HuH-7.5 (cell line): Measurements from ENCODE around the gene WSB1.

Source experiments
- DNase-seq: peaks from one replicate; pipeline ENCODE4 v3.0.0; 2011; ENCODE audit warnings: low spot score

WSB1 gene

DNA sequence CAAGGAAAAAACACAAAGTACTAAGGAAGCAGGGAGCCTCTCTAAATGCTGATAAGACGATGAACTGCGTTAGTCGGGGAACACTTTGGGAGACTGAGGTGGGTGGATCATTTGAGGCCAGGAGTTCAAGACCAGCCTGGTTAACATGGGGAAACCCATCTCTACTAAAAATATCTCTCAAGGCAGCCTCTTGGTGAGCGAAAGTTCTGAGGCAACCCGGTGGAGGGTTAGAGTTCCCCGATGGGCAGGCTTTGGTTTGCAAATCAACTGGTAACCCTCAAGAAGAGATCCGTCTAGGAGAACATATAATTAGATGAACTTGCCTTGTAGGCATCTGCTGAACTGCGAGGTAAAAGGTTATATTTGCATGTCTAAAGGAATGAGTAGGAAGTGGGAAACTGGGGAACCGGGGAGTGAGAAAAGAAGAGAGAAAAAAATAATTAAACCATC lies 44.6 kb downstream of the WSB1 start:
- DNase-seq: no peak

- no peak for DNase-seq
Observed at GRCh38 chr17:27339198-27339835, 45.4 kb downstream of the WSB1 start.

DNA sequence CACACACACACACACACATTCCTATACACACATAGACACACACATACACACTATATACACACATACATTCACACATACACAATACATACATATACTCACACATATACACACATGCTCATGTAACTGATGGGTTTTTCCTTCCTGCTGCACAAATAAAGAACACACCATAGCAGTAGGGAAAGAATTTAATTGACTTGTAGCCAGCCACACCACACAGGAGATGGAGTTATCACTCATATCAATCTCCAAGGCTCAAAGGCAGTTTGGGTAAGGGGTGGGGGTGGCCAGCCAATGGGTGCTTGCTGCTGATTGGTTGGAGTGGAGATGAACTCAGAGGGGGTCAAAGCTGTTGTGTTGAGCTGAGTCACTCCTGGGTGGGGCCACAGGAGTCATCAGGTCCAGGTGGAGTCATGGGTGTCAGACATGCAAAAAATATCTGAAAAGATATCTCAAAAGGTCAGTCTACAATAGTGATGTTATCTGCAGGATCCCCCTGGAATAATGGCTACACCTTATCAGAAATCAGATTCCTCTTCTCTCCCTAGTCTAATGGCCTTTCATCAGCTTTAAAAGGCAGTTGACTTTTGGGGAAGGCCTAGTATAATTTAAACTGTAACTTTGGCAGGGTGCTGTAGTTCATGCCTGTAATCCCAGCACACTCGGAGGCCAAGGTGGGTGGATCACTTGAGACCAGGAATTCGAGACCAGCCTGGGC lies 46.1 kb downstream of the WSB1 start:
- DNase-seq: no peak

DNA sequence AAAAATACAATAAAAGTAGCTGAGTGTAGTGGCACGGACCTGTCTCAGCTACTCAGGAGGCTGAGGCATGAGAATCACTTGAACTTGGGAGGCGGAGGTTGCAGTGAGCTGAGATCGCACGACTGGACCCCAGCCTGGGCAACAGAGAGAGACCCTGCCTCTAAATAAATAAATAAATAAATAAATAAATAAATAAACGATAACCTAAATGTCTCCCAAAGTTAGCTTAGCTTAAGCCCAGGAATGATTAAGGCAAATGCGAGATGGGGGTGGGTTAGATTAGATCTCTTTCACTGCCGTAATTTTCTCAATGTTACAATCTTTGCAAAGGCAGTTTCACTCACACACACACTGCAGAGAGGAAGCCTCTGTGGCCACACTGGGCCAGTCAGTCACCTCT lies 46.7 kb downstream of the WSB1 start:
- no peak for DNase-seq

DNA sequence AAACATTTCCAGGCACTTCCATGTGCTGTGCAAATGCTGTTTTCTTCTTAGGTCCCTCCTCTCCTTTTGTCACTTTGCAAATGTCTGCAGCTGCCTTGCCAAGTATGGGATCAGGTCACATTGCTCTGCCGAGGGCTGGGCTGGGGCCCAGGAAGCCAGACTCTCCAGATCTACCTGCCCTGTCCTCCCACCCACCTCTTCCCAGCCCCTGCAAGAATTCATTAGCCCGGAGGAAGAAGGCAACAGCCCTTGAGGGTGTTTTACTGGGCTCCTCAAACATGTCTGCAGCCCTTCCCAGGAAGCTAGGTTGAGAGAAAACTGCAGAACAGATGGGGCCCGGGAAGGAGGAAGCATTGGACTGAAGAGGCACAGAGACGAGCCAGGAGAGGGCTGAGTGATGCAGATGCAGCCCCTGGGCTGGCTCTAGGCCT lies 47.1 kb downstream of the WSB1 start:
- DNase-seq: no peak

- DNase-seq: no peak
Observed at GRCh38 chr17:27342059-27342458, 48.1 kb downstream of the WSB1 start.

GRCh38 chr17:27343294-27343693 lies 49.4 kb downstream of the WSB1 start:
- no peak for DNase-seq

GRCh38 chr17:27343977-27344607 lies 50.2 kb downstream of the WSB1 start:
- DNase-seq: no peak

- DNase-seq: no peak
Observed at GRCh38 chr17:27345141-27345904, 51.4 kb downstream of the WSB1 start.

GRCh38 chr17:27346228-27346899 lies 52.5 kb downstream of the WSB1 start:
- DNase-seq: no peak

- no peak for DNase-seq
Observed at GRCh38 chr17:27348196-27348595, 54.3 kb downstream of the WSB1 start.

- DNase-seq: no peak
Observed at GRCh38 chr17:27349540-27350021, 55.7 kb downstream of the WSB1 start.

GRCh38 chr17:27351759-27352158 lies 57.8 kb downstream of the WSB1 start:
- no peak for DNase-seq

DNA sequence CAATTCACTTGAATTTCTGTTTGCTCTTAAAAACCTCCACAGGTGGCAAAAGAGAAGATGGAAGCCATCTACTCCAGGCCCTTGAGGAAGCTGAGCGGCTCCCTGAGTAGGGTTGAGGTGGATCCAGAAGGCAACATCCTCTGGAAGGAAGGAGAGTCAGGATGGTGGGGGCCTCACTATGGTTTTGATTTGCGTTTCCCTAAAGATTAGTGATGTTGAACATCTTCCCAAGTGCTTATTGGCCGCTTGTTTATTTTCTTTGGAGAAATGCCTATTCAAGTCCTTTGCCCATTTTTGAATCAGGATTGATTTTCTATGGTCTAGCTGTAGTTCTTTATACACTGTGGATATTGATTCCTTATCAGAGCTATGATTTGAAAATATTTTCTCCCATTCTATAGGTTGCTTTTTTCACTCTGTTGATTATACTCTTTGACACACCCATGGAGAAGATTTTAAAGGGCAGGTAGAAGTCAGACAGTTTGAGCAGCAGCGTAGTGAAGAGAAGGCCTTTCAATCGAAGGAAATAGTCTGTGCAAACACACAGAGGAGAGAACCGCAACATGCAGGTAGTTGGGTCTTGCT lies 58.6 kb downstream of the WSB1 start:
- DNase-seq: no peak

DNA sequence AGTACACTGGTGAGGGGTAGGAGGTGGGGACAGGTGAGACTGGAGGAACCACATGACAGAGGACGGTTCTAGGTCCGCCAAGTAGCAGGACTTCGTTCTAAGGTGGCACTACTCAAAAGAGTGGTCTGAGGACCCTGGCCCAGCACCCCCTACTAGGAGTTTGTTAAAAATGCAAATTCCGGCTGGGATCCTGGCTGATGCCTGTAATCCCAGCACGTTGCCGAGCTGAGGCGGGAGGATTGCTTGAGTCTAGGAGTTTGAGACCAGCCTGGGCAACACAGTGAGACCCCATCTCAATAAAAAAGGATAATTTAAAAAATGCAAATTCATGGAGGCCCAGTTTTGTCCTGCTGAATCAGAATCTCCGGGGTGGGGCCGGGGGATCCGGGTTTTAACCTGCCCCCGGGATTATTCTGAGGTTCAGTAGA lies 59.1 kb downstream of the WSB1 start:
- DNase-seq: peak; percentile 54

DNA sequence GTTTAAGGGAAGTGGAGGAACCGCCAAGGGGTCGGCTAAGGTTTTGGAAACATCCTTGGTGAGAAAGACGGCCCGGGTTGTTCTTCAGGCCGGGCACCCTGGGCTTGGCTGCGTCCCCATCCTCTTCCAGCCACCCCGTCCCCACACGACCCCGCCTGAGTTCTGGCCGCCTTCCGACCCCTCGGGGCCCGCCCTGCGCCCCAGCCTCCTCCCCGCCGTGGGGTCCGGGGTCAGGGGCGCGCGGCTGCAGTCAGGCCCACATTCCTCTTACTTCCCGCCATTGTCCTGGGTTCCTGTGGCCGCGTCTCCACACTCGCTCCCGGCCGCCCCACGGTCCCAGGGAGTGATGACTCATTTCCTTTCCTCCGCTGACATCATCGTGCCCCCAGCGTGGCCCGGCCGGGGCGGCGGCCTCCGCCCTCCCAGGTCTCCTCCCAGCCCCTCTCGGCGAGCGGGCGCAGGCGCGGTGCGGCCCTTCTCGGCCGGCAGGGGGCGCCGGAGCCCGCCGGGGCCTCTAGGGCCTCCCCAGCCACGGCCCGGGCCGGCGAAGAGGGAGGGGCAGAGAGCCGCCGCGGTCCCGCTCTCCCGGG lies 59.6 kb downstream of the WSB1 start:
- DNase-seq: peak; percentile 95

DNA sequence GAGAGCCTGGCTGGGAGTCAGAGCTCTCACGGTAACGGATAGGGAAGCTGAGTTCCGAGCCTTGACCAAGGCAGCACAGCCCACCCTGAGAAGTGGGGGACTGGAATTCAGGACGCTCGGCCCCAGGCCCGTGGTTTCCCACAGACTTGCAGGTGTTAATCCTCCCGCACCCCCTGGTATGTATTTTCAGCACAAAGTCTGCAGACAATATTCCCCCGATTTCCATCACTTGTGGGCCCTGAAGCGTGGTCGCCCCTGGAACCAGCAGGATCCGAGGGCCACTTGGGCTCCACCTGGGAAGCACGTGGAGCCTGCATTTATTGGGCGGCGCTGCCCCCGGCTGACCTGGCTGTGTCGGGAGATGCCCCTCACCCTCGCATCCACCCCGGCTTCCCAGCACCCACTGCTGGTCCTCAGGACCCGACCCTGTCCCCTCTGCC lies 60.2 kb downstream of the WSB1 start:
- DNase-seq: peak; percentile 53

GRCh38 chr17:27354491-27355081 lies 60.7 kb downstream of the WSB1 start:
- DNase-seq: peak; percentile 42

- no peak for DNase-seq
Observed at GRCh38 chr17:27355419-27355818, 61.5 kb downstream of the WSB1 start.

DNA sequence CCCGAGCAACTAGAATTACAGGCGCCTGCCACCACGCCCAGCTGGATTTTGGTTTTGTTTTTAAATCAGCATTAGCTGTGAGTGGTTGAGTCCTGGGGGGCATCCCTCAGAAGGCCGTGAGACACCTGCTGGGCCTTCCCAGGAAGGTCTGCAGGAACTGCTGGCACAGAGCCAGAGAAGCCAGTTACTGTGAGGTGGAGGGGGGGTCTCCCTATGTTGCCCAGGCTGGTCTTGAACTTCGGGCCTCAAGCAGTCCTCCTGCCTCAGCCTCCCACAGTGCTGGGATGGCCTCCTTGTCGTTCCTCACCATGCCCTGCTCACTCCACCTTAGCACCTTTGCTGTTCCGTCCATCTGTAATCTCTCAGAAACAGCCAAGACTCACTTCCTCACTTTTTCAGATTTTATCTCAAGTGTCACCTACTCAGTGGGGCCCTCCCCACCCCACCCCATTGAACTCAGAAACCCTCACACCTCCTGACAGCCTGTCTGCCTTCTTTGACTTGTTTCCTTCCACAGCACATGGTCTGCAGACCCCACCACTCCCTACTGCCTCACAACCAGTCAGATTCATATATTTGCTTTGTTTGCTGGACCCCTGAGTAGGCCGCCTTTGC lies 62.3 kb downstream of the WSB1 start:
- DNase-seq: no peak
